PC-3 (cell line): ENCODE measurements around the gene ACYP2.

Experiments used
- EZH2 ChIP-seq: fragments of 300-600 bp; sonication (generic); IDR thresholded peaks from one replicate; pipeline ENCODE4 v1.6.1; 2017; ENCODE audit warnings: antibody characterized with exemption, mild to moderate bottlenecking, low read length; ENCODE audit not compliant: unreplicated experiment
- EZH2phosphoT487 ChIP-seq: fragments of 300-600 bp; sonication (generic); IDR thresholded peaks from 2 replicates; pipeline ENCODE4 v1.6.1; 2018; ENCODE audit warnings: mild to moderate bottlenecking, antibody characterized with exemption, low read length, borderline replicate concordance
- TF ChIP-seq, protein P1 (sequence below): fragments of 300-600 bp; sonication (generic); conservative IDR thresholded peaks from 2 replicates; pipeline ENCODE4 v1.5.1; 2017; ENCODE audit warnings: antibody characterized with exemption, low read depth, mild to moderate bottlenecking, low read length

DNA sequence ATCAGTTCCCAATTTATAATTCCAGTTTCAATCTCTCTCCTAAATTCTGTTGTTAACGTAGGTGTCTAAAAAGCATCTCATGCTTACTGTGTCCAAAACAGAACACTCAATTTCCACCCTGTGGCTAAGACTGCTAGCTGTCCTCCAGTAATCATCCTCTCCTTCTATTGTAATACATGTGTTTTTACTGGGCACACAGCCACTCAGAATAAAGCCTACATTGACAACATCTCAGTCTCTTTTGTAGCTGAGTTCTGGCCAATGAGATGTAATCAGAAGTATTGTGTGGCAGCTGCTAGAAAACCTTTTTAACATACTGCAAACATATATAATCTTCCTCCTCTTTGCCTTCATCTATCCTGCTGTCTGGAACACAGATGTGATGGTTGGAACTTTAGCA is 170.0 kb downstream of the ACYP2 start:
- TF ChIP-seq, protein P1, sequence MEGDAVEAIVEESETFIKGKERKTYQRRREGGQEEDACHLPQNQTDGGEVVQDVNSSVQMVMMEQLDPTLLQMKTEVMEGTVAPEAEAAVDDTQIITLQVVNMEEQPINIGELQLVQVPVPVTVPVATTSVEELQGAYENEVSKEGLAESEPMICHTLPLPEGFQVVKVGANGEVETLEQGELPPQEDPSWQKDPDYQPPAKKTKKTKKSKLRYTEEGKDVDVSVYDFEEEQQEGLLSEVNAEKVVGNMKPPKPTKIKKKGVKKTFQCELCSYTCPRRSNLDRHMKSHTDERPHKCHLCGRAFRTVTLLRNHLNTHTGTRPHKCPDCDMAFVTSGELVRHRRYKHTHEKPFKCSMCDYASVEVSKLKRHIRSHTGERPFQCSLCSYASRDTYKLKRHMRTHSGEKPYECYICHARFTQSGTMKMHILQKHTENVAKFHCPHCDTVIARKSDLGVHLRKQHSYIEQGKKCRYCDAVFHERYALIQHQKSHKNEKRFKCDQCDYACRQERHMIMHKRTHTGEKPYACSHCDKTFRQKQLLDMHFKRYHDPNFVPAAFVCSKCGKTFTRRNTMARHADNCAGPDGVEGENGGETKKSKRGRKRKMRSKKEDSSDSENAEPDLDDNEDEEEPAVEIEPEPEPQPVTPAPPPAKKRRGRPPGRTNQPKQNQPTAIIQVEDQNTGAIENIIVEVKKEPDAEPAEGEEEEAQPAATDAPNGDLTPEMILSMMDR: no peak
- TF ChIP-seq EZH2phosphoT487: no peak
- TF ChIP-seq EZH2: no peak
